ENCODE measurements around the gene DGKI.

DGKI gene

GRCh38 chr7:137418841-137419240 is 427.9 kb downstream of the DGKI start:
- no peak for TF ChIP-seq CTCF (IDR thresholded peaks at IDR 0.05; ENCODE audit: low read depth, low read length)
- no peak overlapping the region for H3K4me3 ChIP-seq (ENCODE audit: low read depth, low read length)

- no peak for TF ChIP-seq CTCF (IDR thresholded peaks at IDR 0.05; ENCODE audit: low read depth, low read length)
- H3K4me3 ChIP-seq (ENCODE audit: low read depth, low read length): no peak overlapping the region
Observed at GRCh38 chr7:137417464-137417863, 429.3 kb downstream of the DGKI start.

- TF ChIP-seq CTCF (IDR thresholded peaks at IDR 0.05; ENCODE audit: low read depth, low read length): no peak
- no peak overlapping the region for H3K4me3 ChIP-seq (ENCODE audit: low read depth, low read length)
Observed at GRCh38 chr7:137413901-137414300, 432.9 kb downstream of the DGKI start.

- TF ChIP-seq CTCF (IDR thresholded peaks at IDR 0.05; ENCODE audit: low read depth, low read length): no peak
- H3K4me3 ChIP-seq (ENCODE audit: low read depth, low read length): no peak overlapping the region
Observed at GRCh38 chr7:137411446-137411845, 435.3 kb downstream of the DGKI start.

- TF ChIP-seq CTCF (IDR thresholded peaks at IDR 0.05; ENCODE audit: low read depth, low read length): no peak
- H3K4me3 ChIP-seq (ENCODE audit: low read depth, low read length): no peak overlapping the region
Observed at GRCh38 chr7:137408126-137408525, 438.6 kb downstream of the DGKI start.

- no peak for TF ChIP-seq CTCF (IDR thresholded peaks at IDR 0.05; ENCODE audit: low read depth, low read length)
- H3K4me3 ChIP-seq (ENCODE audit: low read depth, low read length): no peak overlapping the region
Observed at GRCh38 chr7:137407078-137407477, 439.7 kb downstream of the DGKI start.

- TF ChIP-seq CTCF (IDR thresholded peaks at IDR 0.05; ENCODE audit: low read depth, low read length): no peak
- H3K4me3 ChIP-seq (ENCODE audit: low read depth, low read length): no peak overlapping the region
Observed at GRCh38 chr7:137404660-137405317, 442.0 kb downstream of the DGKI start.
